C4-2B (cell line): Measurements from ENCODE around the gene RBBP5.

Experiments
- CTCF ChIP-seq: fragments of 450-650 bp; conservative IDR thresholded peaks from 2 replicates; pipeline ENCODE4 v1.5.1; 2017; ENCODE audit warnings: mild to moderate bottlenecking
- ZFX ChIP-seq: fragments of 450-650 bp; IDR thresholded peaks from 2 replicates; pipeline ENCODE4 v1.6.1; 2017

- TF ChIP-seq CTCF (no peak), ZFX (no peak)
Measured at GRCh38 chr1:205044741-205045140, 77.0 kb downstream of the RBBP5 start.
